GM13977 (cell line): ENCODE results near the gene DNAAF5.

ENCODE experiments used
- DNase-seq: peaks from one replicate; pipeline ENCODE4 v3.0.0; 2012; ENCODE audit warnings: low spot score
- in situ Hi-C: fragments of 300-500 bp; cut with MboI; formaldehyde crosslinking; loops from one replicate; pipeline ENCODE4 v1.12.0; 2022; ENCODE audit warnings: low sequenced_read_pairs, low pct_unique_long_range_greater_than_20kb, mixed read lengths, inconsistent platforms; ENCODE audit not compliant: unreplicated experiment
- TF ChIP-seq, protein P1 (sequence below): IDR thresholded peaks from 2 replicates; pipeline ENCODE4 v1.5.1; 2012; ENCODE audit warnings: mild to moderate bottlenecking, control low read depth; ENCODE audit not compliant: insufficient read depth; ENCODE audit errors: extremely low read depth, missing control alignments

Gene DNAAF5

DNA sequence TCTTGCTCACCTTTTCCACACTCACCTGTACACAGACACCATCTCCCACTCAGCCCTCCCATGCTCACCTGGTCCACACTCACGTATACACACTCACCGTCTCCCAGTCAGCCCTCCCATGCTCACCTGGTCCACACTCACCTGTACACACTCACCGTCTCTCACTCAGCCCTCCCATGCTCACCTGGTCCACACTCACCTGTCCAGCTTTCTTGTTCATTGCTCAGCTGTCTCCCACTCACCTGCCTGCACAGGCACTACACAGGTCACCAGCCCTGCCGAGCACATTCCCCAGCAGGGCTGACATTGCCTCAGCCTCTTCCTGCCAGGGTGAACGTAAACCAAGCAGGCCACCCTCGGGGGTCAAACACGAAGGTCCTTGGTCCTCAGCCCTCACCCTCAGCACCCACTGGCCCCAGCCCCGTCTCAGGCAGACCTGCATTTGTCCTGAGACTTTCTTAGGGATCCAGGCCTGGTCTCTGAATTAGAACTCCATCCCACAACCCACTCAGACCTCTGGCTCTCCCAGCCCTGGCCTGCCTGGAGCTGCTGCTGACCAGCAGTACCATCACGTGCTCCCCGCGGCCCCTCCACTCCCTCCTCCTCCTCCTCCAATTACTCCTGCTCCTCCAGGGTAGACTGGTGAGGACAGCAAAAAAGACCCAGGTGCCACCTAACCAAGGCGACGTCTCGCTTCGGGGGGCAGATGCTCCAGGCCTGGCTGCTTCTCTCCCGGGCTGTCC lies 12.8 kb upstream of the DNAAF5 start:
- in situ Hi-C loops = no loop called here
- TF ChIP-seq, protein P1, sequence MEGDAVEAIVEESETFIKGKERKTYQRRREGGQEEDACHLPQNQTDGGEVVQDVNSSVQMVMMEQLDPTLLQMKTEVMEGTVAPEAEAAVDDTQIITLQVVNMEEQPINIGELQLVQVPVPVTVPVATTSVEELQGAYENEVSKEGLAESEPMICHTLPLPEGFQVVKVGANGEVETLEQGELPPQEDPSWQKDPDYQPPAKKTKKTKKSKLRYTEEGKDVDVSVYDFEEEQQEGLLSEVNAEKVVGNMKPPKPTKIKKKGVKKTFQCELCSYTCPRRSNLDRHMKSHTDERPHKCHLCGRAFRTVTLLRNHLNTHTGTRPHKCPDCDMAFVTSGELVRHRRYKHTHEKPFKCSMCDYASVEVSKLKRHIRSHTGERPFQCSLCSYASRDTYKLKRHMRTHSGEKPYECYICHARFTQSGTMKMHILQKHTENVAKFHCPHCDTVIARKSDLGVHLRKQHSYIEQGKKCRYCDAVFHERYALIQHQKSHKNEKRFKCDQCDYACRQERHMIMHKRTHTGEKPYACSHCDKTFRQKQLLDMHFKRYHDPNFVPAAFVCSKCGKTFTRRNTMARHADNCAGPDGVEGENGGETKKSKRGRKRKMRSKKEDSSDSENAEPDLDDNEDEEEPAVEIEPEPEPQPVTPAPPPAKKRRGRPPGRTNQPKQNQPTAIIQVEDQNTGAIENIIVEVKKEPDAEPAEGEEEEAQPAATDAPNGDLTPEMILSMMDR = no peak
- DNase-seq = no peak

DNA sequence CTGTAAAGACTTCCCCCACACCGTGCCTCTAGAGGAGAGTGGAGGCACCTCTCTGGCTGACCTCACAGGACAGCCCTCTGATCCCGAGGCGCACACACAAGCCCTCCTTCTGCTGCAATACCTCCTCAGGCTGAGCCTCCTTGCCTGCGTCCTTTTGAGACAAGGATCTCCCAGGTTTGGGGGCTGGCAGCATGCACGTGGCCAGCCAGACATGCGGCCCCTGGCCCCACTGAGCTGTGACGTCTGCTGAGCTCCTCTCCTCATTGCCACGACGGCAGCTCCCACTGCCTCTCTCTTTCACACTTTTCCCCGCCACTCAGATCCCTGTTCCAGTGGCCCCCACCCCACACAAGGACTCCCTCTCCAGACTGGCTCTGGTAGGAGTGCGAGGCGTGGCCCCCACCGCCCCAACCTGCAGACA lies 12.2 kb upstream of the DNAAF5 start:
- no peak for DNase-seq
- in situ Hi-C loops = no loop called here
- TF ChIP-seq, protein P1 = no peak

DNA sequence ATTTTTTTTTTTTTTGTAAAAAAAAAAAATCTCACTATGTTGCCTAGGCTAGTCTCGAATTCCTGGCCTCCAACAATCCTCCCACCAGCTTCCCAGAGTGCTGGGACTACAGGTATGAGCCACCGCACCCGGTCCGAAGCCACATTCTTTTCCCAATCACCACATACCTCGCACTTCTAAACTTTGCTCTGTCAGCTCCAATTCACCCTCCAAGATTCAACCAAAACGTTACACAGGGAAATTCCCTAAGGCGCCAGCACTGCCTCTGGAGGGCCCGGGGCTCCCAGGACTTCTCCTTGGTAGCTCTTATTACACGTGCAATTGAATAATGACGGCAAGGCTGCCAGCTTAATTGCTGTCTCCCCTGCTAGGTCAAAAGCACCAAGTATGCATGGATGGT lies 10.3 kb upstream of the DNAAF5 start:
- no peak for DNase-seq
- in situ Hi-C loops = no loop called here
- TF ChIP-seq, protein P1 = no peak

DNA sequence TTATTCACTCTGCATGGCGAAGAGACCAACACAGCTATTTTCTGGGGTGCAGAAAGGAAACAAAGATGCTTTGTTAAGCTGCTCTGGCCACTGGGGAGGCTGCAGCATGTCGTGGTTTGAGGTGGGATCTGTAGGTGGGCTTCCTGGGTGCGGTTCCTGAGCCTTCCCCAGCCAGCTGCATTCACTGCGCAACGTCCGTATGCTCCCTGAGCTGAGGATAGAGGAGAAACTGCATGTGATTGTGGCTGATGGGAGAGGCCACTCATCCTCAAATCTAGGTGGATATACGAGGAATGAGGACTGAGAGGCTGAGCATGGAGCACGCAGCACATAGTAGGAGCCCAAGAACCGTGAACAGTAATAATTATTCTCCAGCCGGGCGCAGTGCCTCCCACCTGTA lies 9.9 kb upstream of the DNAAF5 start:
- TF ChIP-seq, protein P1 = no peak
- DNase-seq = no peak
- in situ Hi-C loops = no loop called here

DNA sequence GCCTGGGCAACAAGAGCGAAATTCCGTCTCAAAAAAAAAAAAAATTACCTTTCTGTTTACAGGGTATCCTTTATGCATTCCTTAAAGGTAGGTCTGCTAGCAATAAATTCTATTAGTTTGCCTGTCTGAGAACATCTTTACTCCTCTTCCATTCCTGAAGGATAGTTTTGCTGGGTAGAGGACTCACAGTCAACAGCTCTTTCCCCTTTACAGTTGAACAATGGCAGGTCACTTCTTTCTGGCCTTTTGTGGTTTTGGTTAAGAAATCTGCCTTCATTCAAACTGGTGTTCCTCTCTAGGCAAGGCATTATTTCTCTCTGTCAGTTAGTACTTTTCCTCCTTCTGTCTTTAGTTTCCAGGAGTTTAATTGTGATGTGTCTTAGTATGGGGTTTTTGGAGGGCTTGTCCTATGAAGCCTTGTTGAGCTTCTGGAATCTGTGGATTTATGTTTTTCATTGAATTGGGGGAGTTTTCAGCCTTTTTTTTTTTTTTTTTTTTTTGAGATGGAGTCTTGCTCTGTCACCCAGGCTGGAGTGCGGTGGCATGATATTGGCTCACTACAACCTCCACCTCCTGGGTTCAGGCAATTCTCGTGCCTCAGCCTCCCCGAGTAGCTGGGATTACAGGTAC lies 4.8 kb upstream of the DNAAF5 start:
- in situ Hi-C loops = no loop called here
- DNase-seq = no peak
- TF ChIP-seq, protein P1 = no peak

DNA sequence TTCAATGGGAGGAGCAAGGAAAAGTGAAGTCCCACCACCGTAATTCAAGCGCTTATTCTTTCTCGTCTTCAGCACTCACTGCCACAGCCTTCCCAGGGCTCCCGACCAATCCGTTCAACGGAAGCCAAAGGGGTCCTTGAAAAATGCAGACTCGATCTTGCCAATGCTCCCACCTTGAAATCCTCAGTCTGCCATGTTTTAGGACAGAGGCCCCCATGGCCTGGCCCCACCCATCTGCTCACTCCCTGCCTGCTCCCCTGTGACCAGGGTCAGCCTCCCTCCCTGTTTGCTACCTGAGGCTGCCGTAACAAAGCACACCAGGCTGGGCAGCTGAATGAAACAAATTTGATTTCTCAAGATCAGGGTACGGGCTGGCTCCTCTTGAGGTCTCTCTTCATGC lies 3.0 kb upstream of the DNAAF5 start:
- TF ChIP-seq, protein P1 = no peak
- no peak for DNase-seq
- in situ Hi-C loops = no loop called here
